ENCODE measurements around the gene OST4. TPM values are rescaled to one million over a fixed set of nuclear protein-coding genes. Genes with fewer than 3 reads are reported as not detected.

Gene OST4
- polyA plus RNA-seq, 3 donors = 209 to 635 (median 615) TPM

DNA sequence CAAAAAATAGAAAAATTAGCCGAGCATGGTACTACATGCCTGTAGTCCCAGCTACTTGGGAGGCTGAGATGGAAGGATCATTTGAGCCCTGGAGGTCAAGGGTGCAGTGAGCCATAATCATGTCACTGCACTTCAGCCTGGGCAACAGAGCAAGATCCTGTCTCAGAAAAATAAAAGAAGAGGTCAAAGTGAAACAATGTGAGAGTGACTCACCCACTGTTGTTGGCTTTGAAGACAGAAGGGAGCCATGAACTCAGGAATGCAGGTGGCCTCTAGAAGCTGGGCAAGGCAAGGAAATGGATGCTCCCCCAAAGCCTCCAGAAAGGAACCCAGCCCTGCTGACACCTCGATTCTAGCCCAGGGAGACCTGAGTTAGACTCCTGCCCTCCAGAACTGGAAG lies 42.4 kb downstream of the OST4 start:
- Histone ChIP-seq H3K4me2 (replicated peaks; ENCODE audit: extremely low read depth, low read length, poor library complexity, severe bottlenecking) (no peak overlapping the region), H3K4me1 (ENCODE audit: control insufficient read depth in 1 of 2, insufficient read depth in 2 of 2, low read length in 2 of 2) (peaks cover 16 to 19% of the 10 kb centered on the region in 2 donors), H3K9ac (ENCODE audit: insufficient read depth, low read length, poor library complexity, severe bottlenecking) (no peak overlapping the region), H2AFZ (ENCODE audit: insufficient read depth, low read depth, low read length, poor library complexity, severe bottlenecking) (no peak overlapping the region), H3K27me3 (ENCODE audit: control insufficient read depth in 2 of 2, insufficient read depth in 2 of 2, low read length in 2 of 2) (no peaks in the 10 kb centered on the region), H3K79me2 (ENCODE audit: insufficient read depth, low read length) (peaks cover 17% of the 10 kb centered on the region), H3K9me3 (replicated peaks in 1 of 2; ENCODE audit: control insufficient read depth in 1 of 2, insufficient read depth in 1 of 2, low read length in 2 of 2) (no peaks in the 10 kb centered on the region), H4K20me1 (ENCODE audit: insufficient read depth, low read length) (peaks cover 6% of the 10 kb centered on the region), H3K36me3 (replicated peaks in 1 of 2; ENCODE audit: control insufficient read depth in 1 of 2, insufficient read depth in 2 of 2, low read length in 2 of 2) (peaks cover 4 to 46% of the 10 kb centered on the region in 2 donors), H3K4me3 (replicated peaks in 1 of 3; ENCODE audit: low read depth in 2 of 3, low read length in 3 of 3) (no peak overlapping the region), H3K27ac (ENCODE audit: low read depth in 1 of 2, low read length in 2 of 2) (no peak overlapping the region)
- peaks cover 23% of the 10 kb centered on the region for H3K4me1 Mint-ChIP-seq
- H3K9me3 Mint-ChIP-seq = no peaks in the 10 kb centered on the region
- no peak for DNase-seq
- intact Hi-C loops (cut with micrococcal nuclease) = no loop called here
- no peak for TF ChIP-seq CTCF (IDR thresholded peaks at IDR 0.05)
- peak overlapping the region in 1 of 7 donors; percentile 69 for H3K27ac Mint-ChIP-seq
- peaks cover 25 to 42% of the 10 kb centered on the region in 2 donors for H3K36me3 Mint-ChIP-seq
- 100% methylated on average over 2 of the region's 2 CpGs for WGBS (ENCODE audit: insufficient coverage)
- no peak overlapping the region for H3K4me3 Mint-ChIP-seq
- H3K27me3 Mint-ChIP-seq (ENCODE audit: low read depth in 3 of 3) = no peaks in the 10 kb centered on the region

GRCh38 chr2:27027211-27027651 lies 44.2 kb downstream of the OST4 start:
- peaks cover 4 to 5% of the 10 kb centered on the region in 2 donors for H3K4me1 ChIP-seq (ENCODE audit: control insufficient read depth in 1 of 2, insufficient read depth in 2 of 2, low read length in 2 of 2)
- H3K9me3 Mint-ChIP-seq = no peaks in the 10 kb centered on the region
- no peaks in the 10 kb centered on the region for H4K20me1 ChIP-seq (ENCODE audit: insufficient read depth, low read length)
- no peaks in the 10 kb centered on the region for H3K9me3 ChIP-seq (replicated peaks in 1 of 2; ENCODE audit: control insufficient read depth in 1 of 2, insufficient read depth in 1 of 2, low read length in 2 of 2)
- H3K27ac Mint-ChIP-seq = no peak overlapping the region
- H3K4me3 Mint-ChIP-seq = no peak overlapping the region
- peaks cover 13% of the 10 kb centered on the region for H3K4me1 Mint-ChIP-seq
- H3K27ac ChIP-seq (ENCODE audit: low read depth in 1 of 2, low read length in 2 of 2) = no peak overlapping the region
- no peak overlapping the region for H3K4me3 ChIP-seq (replicated peaks in 1 of 3; ENCODE audit: low read depth in 2 of 3, low read length in 3 of 3)
- WGBS (ENCODE audit: insufficient coverage) = 91% methylated on average over 6 of the region's 10 CpGs
- no peak for DNase-seq
- intact Hi-C loops (cut with micrococcal nuclease) = no loop called here
- no peak overlapping the region for H3K9ac ChIP-seq (ENCODE audit: insufficient read depth, low read length, poor library complexity, severe bottlenecking)
- H3K79me2 ChIP-seq (ENCODE audit: insufficient read depth, low read length) = no peaks in the 10 kb centered on the region
- peaks cover 0 to 2% (median 0%) of the 10 kb centered on the region in 3 donors for H3K27me3 Mint-ChIP-seq (ENCODE audit: low read depth in 3 of 3)
- H2AFZ ChIP-seq (ENCODE audit: insufficient read depth, low read depth, low read length, poor library complexity, severe bottlenecking) = no peak overlapping the region
- H3K27me3 ChIP-seq (ENCODE audit: control insufficient read depth in 2 of 2, insufficient read depth in 2 of 2, low read length in 2 of 2) = no peaks in the 10 kb centered on the region
- peaks cover 31 to 53% of the 10 kb centered on the region in 2 donors for H3K36me3 Mint-ChIP-seq
- TF ChIP-seq CTCF (IDR thresholded peaks at IDR 0.05) = no peak
- no peak overlapping the region for H3K4me2 ChIP-seq (replicated peaks; ENCODE audit: extremely low read depth, low read length, poor library complexity, severe bottlenecking)
- H3K36me3 ChIP-seq (replicated peaks in 1 of 2; ENCODE audit: control insufficient read depth in 1 of 2, insufficient read depth in 2 of 2, low read length in 2 of 2) = peaks cover 6 to 59% of the 10 kb centered on the region in 2 donors

Measured in CD14-positive monocyte (primary cell).